ENCODE data around the gene SARS1.
A peak's percentile ranks its signal among the peaks of the same experiment; 100 is the strongest.
"Not testable (repeated sequence)": the region's sequence is repeated elsewhere in the genome, so short reads cannot be mapped to it uniquely, and the experiment has no call there.

The SARS1 gene

DNA sequence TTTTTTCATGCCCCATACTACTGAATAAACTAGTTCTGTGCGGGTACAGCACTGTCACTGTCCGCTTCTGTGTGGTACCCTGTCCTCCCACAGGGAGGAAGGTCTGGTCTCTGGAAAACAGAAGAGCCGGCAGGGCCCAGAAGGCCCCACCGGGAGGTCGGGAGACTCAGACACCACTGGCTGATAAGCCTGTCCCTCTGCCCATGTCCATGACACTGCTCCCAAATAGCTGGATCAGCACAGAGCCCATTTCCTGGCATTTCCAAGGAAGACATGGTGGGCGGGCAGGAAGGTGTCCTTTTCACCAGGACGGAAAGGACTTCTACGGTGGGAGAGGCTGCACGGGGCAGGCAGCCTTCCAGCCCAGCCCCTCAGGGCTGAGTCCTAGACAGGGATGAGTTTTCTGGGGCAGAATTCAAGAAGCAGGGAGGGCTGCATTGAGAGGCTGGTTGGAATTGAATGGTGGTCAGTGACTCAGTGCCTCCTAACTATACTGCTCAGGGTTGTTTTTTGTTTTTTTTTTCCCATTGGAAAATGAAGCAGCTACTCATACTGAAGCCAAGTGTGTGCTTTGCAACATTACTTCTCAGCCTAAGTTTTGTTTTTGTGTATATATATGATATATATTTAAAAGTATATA lies 62.1 kb downstream of the SARS1 start:
- no peak for DNase-seq (ENCODE audit: low read depth)

DNA sequence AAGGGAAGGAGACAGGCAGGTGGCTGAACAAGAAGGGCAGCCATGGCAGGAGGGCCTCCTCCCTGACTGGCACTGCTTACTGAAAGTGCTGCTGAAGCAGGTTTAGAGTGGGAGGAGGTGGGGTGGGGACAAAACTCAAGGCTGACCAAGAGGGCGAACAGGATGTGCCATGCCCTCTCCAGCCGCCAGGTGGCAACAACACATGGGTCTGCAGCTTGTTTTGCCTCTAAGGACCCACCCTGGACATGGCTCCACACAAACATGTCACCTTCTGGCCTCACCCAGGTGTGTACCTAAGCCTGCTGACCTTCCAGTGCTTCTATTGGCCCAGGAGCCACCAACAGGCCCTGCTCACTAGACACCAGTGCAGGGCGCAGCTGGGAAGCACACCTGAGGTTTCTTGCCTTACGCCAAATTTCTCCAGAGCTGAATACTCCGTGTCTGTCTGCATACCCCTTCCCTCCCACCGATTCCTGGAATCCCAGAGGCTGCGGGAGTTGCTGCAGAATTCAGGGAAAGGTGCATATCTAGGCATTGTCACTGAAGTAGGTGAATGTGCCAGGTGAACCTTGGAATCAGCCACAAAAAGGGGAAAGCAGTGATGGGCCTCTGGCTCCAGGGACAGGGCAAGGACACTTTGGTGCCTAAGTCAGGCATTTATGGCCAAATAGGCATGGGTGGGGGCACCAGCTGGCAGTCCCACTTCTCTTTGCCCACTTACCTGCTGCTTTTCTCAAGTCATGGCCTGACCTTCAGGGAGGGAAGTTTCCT lies 63.9 kb downstream of the SARS1 start:
- peak; percentile 41 for DNase-seq (ENCODE audit: low read depth)

DNA sequence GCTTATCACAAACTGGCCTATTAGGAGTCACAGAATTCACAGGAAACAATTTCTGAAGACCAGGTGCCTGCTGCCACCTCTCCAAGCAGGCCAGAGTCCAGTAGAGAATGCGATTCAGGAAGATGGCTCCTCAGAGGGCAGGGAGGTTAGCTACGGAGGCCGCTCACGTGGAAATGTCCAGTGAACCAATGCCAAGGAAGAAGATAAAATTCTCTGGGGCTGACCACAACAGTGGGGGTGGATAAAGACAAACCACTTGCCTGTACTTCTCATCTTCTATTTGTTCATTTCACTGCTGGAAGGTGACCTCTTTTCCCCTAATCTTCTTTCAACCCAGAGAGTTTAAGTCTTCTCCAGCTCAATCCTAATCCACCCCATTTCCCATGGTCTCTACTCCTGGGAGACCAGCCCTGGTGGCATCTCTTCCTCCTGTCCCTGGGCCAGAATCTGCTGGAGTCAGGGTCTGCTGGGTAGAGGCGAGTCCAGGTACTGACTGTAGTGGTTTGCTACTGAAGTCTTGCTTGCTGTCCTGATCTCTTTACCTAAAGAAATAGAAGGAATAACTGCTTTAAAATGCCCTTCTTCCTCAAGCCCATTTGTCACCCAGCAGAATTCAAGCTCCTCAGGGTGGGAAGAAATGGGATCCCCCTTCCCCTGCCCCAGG lies 66.0 kb downstream of the SARS1 start:
- no peak for DNase-seq (ENCODE audit: low read depth)

DNA sequence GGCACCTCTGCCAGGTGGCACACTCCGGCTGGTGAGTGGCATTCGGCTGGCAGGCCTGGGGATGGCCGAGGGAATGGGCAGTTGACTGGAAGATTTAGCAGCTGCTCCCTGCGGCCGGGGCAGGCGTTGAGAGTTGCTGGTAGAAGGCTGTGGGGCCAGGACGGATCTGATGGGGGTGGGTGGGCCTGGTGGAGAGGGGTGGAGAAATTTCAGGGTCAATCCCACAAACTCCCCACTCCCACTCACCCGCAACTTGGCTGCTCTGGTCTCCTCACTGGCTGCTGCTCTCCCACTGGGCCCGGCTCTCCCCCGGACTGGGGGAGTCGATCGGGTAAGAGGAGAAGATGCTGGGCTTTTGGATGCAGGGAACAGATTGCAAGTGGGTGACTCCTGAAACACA lies 67.1 kb downstream of the SARS1 start:
- no peak for DNase-seq (ENCODE audit: low read depth)

DNA sequence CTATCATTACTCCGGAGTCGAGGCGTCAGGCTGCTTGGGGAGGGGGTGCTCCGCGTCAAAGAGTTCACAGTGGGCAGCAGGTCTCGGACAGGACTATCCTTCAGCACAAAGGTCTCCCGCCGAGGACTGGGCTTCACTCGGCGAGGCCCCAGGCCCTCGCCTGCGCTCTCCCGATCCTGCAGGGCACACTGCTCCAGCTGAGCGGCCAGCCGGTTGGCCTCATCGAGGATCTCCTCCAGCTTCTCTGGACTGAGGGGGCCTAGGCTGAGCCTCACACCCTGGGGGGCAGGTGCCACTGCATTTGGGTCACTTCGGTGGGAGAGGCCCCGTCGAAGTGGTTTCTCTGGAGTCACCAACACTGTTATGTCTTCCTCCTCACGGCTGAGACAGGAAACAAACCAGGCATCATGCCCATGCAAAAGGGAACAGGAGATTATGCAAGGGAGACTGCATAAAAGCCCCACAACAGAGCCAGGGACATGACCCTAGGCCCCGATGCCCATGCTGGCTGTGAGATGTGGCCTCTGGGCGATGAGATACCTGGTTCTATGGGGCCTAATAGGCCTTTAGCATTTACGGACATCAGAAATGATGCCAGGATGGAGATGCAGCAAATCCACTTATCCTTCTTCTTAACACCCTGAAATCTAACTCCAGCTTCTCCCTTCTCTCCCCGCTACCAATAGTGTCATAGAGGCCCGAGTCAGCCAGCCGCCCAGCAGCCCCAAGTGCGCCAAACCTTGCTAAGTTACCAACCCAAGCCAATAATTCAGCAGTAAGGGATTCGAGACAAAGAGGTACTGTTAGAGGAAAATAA lies 68.2 kb downstream of the SARS1 start:
- DNase-seq (ENCODE audit: low read depth): no peak

DNA sequence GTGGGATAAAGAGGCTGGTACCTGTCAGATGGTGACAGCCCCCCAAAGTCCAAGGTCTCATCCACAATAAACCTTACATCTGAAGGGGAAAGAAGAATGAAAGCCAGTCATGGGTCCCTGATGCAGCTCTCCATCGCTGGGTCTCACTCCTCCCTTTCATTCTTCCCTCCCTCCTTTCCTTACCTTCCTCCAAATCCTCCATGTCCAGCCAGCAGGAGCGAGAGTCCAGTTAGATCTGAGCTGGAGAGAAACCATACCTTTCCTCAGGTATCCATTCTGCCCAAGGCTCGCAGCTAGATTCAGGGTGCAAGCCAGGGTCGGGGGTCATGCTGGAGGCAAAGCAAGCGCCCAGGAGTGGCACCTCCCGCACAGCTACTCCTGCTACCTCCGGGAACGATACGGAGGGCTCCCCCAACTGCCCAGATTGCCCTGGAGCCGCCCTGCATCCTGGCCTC lies 68.8 kb downstream of the SARS1 start:
- no peak for DNase-seq (ENCODE audit: low read depth)

DNA sequence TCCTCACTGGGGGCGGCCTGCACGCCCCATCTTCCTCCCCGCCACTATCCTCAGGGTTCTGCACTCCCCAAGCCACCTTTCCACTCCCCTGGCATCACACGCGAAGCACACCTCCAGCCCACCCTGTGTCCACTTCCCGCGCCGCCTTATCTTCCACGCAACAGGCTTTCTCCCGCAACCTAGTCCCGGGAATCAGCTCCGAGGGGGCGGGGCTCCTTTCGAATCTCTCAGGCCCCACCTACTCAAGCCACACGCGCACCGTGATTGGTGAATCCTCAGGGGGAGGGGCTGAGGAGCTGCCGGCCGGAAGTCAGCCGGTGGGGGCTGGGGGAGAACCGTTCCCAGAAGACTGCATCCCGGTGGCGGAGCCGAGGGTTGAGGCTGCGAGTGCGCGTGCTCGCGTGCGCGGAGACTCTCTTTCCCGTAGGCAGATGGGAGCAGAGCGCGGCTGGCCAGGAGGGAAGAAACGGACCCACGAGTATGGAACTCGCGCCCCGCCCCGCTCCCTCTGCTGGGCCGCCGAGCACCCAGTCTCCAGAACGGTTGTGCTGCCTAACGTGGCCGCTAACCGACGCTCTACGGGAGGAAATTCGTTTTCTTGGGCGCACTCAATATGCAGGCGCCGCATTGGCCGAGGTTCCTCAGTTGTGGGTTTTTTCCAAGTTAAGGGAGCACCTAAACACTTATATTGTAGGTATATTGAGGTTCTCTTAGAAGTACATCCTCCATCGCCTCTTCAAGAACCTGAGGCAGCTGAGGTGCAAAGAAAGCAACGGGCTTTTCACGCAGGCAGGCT lies 69.4 kb downstream of the SARS1 start, which contains the start of gene PSRC1:
Gene PSRC1, minus strand, starts transcription at position 194 of the 796 bp plus-strand sequence.
- DNase-seq (ENCODE audit: low read depth): peak; percentile 84

DNA sequence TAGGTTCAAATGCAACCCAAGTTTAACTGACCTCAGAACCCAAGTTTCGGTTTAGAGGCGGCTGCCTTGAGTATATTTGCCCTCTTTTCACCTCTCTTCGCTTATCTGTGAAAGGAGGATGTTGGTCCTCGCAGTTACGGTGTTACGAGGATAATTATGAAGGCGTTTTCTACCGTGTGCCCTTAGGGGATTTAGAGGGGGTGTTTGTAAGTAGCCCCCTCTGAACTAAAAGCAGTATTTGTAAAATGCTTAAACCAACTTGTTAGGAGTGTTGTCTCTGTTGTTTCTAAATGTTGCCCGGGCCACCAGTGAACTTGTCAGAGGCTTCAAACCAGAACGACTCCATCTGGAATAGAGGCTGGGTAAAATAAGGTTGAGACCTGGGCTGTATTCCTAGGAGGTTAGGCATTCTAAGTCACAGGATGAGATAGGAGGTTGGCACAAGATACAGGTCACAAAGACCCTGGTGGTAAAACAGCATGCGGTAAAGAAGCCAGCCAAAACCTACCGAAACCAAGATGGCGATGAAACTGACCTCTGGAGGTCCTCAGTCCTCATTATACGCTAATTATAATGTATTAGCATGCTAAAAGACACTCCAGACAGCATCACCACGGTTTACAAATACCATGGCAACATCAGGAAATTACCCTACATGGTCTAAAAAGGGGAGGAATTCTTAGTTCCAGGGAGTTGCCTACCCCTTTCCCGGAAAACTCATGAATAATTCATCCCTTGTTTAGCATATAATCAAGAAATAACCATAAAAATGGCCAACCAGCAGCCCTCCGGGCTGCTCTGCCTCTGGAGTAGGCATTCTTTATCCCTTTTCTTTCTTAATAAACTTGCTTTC lies 70.3 kb downstream of the SARS1 start:
- no peak for DNase-seq (ENCODE audit: low read depth)

DNA sequence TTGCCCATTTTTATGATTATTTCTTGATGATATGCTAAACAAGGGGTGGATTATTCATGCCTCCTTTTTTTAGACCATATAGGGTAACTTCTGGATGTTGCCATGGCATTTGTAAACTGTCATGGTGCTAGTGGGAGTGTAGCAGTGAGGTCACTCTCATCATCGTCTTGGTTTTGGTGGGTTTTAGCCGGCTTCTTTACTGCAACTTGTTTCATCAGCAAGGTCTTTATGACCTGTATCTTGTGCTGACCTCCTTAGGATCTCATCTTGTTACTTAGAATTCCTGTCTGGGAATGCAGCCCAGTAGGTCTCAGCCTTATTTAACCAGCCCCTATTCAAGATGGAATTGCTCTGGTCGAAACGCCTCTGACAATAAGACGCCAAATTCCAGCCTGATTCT lies 73.0 kb downstream of the SARS1 start:
- not testable (repeated sequence) for DNase-seq (ENCODE audit: low read depth)

Measured in activated T-helper 9 cell treated with anti-CD3 and anti-CD28 coated beads, Interleukin-2, amount 50 U/mL, for 16 hours (primary cell).